K562 (cell line): ENCODE measurements around the gene TEX14. TPM values are rescaled to one million over a fixed set of nuclear protein-coding genes. Genes with fewer than 3 reads are reported as not detected.

ENCODE experiments used
- ATAC-seq: fragments of 200-7000 bp; cut with Tn5 transposase; 3 replicates; pipeline ENCODE4 v1.9.1; 2020; ENCODE audit warnings: moderate library complexity
- BruUV-seq: library from RNA; stranded (reverse); fragments of 400-500 nt; replicated peaks from 2 replicates; lab custom pipeline; 2021; lab: Mats Ljungman, UMichigan
- CTCF ChIA-PET: fragments of 300-600 bp; formaldehyde crosslinking; extraction: SDS; loops from one replicate; lab custom pipeline; 2021; ENCODE audit warnings: low intra/inter-chr PET ratio; lab: Yijun Ruan, JAX
- POLR2A ChIA-PET: fragments of 300-600, 350-650 bp; sonication (Branson Sonifier 250); formaldehyde crosslinking; extraction: SDS; loops from one replicate; lab custom pipeline; 2021; ENCODE audit warnings: antibody characterized with exemption, inconsistent platforms; lab: Yijun Ruan, JAX
- DNase-seq, 4 experiments: peaks; one replicate each; pipeline versions ENCODE4 v3.0.0 to v3.0.0-alpha.2; 2011 to 2018; ENCODE audit warnings: low spot score in 3 of 4, mixed read lengths in 3 of 4; ENCODE audit errors: extremely low read depth in 1 of 4
- FAIRE-seq: peaks from 2 replicates; lab custom pipeline; 2011; peaks lifted over from hg19 to GRCh38; lab: Jason Lieb, UNC
- H2AFZ ChIP-seq: 2 replicates; pipeline ENCODE4 v1.6.0; 2011; ENCODE audit warnings: low read depth, low read length, control low read depth, inconsistent platforms
- H3K27ac ChIP-seq: fragments of 200-600 bp; 3 replicates; pipeline ENCODE4 v1.8.0; 2011; ENCODE audit warnings: low read depth, mild to moderate bottlenecking, control low read depth, inconsistent platforms, low read length, moderate library complexity, mixed read lengths; ENCODE audit errors: extremely low read depth
- H3K27me3 ChIP-seq, 2 experiments: fragments of 300-600 bp in 1 of 2; 2 replicates in 1 of 2; 3 replicates in 1 of 2; pipeline versions ENCODE4 v1.6.0 to v1.8.0; 2011; ENCODE audit warnings: inconsistent platforms in 2 of 2, low read length in 2 of 2, mild to moderate bottlenecking in 1 of 2, mixed read lengths in 1 of 2, moderate library complexity in 1 of 2; ENCODE audit not compliant: control insufficient read depth in 2 of 2, insufficient read depth in 2 of 2
- H3K36me3 ChIP-seq: fragments of 300-600 bp; 3 replicates; pipeline ENCODE4 v1.8.0; 2011; ENCODE audit warnings: mild to moderate bottlenecking, low read length, inconsistent platforms; ENCODE audit not compliant: control insufficient read depth, insufficient read depth
- H3K4me1 ChIP-seq, 2 experiments: fragments of 200-600 bp in 1 of 2; replicated peaks in 1 of 2; 2 replicates in 1 of 2; 3 replicates in 1 of 2; pipeline versions ENCODE4 v1.5.1 to v1.8.0; 2011; ENCODE audit warnings: inconsistent platforms in 2 of 2, low read length in 2 of 2, mild to moderate bottlenecking in 1 of 2, mixed read lengths in 1 of 2, moderate library complexity in 1 of 2; ENCODE audit not compliant: control insufficient read depth in 2 of 2, insufficient read depth in 2 of 2
- H3K4me2 ChIP-seq: 2 replicates; pipeline ENCODE4 v1.6.1; 2011; ENCODE audit warnings: low read length, control low read depth, inconsistent platforms, mixed read lengths; ENCODE audit not compliant: insufficient read depth
- H3K4me3 ChIP-seq: fragments of 200-600 bp; sonication (generic), shearing (Covaris generic); 2 replicates; pipeline ENCODE4 v1.5.1; 2016; ENCODE audit warnings: control low read depth, inconsistent platforms
- H3K79me2 ChIP-seq: fragments of 200-600 bp; 3 replicates; pipeline ENCODE4 v1.8.0; 2011; ENCODE audit warnings: low read length, inconsistent platforms; ENCODE audit not compliant: control insufficient read depth, insufficient read depth
- H3K9ac ChIP-seq, 2 experiments: 2 replicates each; pipeline versions ENCODE4 v1.6.0 to v1.6.1; 2011; ENCODE audit warnings: low read depth in 2 of 2, low read length in 2 of 2, control low read depth in 1 of 2, inconsistent platforms in 1 of 2, mild to moderate bottlenecking in 1 of 2, mixed read lengths in 1 of 2; ENCODE audit not compliant: insufficient read depth in 1 of 2
- H3K9me1 ChIP-seq: one replicate; pipeline ENCODE4 v1.6.0; 2011; ENCODE audit warnings: inconsistent platforms, mild to moderate bottlenecking, low read length, moderate library complexity; ENCODE audit not compliant: control insufficient read depth, insufficient read depth
- H3K9me3 ChIP-seq: replicated peaks from 2 replicates; pipeline ENCODE4 v1.5.1; 2011; ENCODE audit warnings: low read depth, low read length, inconsistent platforms; ENCODE audit not compliant: control insufficient read depth, insufficient read depth
- H4K20me1 ChIP-seq: replicated peaks from 2 replicates; pipeline ENCODE4 v1.6.1; 2011; ENCODE audit warnings: low read length, inconsistent platforms, mixed read lengths; ENCODE audit not compliant: control insufficient read depth, insufficient read depth
- ZBTB11 ChIP-seq, 3 experiments: fragments of 200-800 bp in 1 of 3; fragments of 250-450 bp in 1 of 3; fragments of 450-650 bp in 1 of 3; sonication (Bioruptor Pico) in 1 of 3; sonication (Bioruptor generic) in 1 of 3; formaldehyde crosslinking in 1 of 3; IDR thresholded peaks; 2 replicates each; pipeline versions ENCODE4 v1.6.1 to v1.8.0; 2016 to 2022; ENCODE audit warnings: mild to moderate bottlenecking in 2 of 3, missing genetic modification characterization in 2 of 3, missing compliant biosample characterization in 1 of 3, moderate library complexity in 1 of 3
- ZNF318 ChIP-seq, 2 experiments: fragments of 450-650 bp; IDR thresholded peaks; 2 replicates each; pipeline ENCODE4 v1.6.1; 2016; ENCODE audit warnings: mild to moderate bottlenecking in 2 of 2, borderline replicate concordance in 1 of 2, low read depth in 1 of 2, moderate library complexity in 1 of 2
- WGBS: fragments of 100-300 bp; shearing (Covaris generic); methylation state at CpG from one replicate; pipeline ENCODE4 v1.1.6; 2016; ENCODE audit warnings: low coverage, mixed read lengths; ENCODE audit not compliant: insufficient coverage; ENCODE audit errors: missing lambda C conversion rate; 5-methylcytosine and 5-hydroxymethylcytosine counted together
- in situ Hi-C: fragments of 300-500 bp; cut with MboI; formaldehyde crosslinking; loops from 4 replicates; pipeline ENCODE4 v1.15.0; 2018; ENCODE audit warnings: inconsistent platforms, mixed read lengths
- intact Hi-C: fragments of 100-400 bp; cut with micrococcal nuclease; formaldehyde crosslinking; loops from 2 replicates; pipeline ENCODE4 v1.14.2; 2022
- polyA plus RNA-seq, 8 experiments: library from polyadenylated mRNA; depleted of rRNA in 4 of 8; stranded (reverse) in 5 of 8; unstranded in 3 of 8; fragments of >200 nt; fragmentation: Nextera tagmentation in 2 of 8; fragmentation: Illumina TruSeq in 1 of 8; extraction: Ambion mirVana in 2 of 8; extraction: Trizol in 1 of 8; gene quantifications; 2 replicates each; pipeline versions ENCODE4 v1.2.1 to v1.2.3, GENCODE V29; 2011 to 2014; ENCODE audit warnings: inconsistent platforms in 1 of 8, missing spikeins in 1 of 8
- total RNA-seq, 7 experiments: library from RNA; depleted of rRNA in 6 of 7; stranded (reverse); fragments of >200 nt in 6 of 7; fragmentation: Illumina TruSeq in 2 of 7; extraction: Trizol in 2 of 7; gene quantifications; 2 replicates each; pipeline versions ENCODE4 v1.2.1 to v1.2.3, GENCODE V29; 2011 to 2021; ENCODE audit warnings: low replicate concordance in 1 of 7

TEX14 gene
- total and polyA plus RNA-seq, 9 of the 15 experiments (the other 6 are each of a cell fraction or from before 2014, with no cell fraction given), result 0.05 to 0.12 (median 0.09) TPM; not detected in 1

- intact Hi-C loops (no loop called here), in situ Hi-C loops (no loop called here)
- FAIRE-seq (no peak), ATAC-seq (no peak), DNase-seq (no peak)
- H3K79me2 ChIP-seq, result no peaks in the 10 kb centered on the region
- H3K4me2 ChIP-seq, result no peak overlapping the region
- H3K9me3 ChIP-seq, result no peaks in the 10 kb centered on the region
- no peak overlapping the region for H3K4me3 ChIP-seq
- peaks cover 46% of the 10 kb centered on the region for H3K36me3 ChIP-seq
- ChIA-PET POLR2A (no interaction called here), CTCF (no interaction called here)
- no peaks in the 10 kb centered on the region for H3K9me1 ChIP-seq
- no peak overlapping the region for H2AFZ ChIP-seq
- H3K27ac ChIP-seq, result no peak overlapping the region
- TF ChIP-seq ZBTB11 (CRISPR knock-in tag; IDR thresholded peaks at IDR 0.05) (peak in 1 of 3 experiments; percentile 33; a peak in 2 of 6 replicates), ZNF318 (IDR thresholded peaks at IDR 0.05; ENCODE audit: borderline replicate concordance in 1 of 2, low read depth in 1 of 2) (no peak)
- H3K4me1 ChIP-seq, result no peaks in the 10 kb centered on the region
- whole genome bisulfite sequencing, result 90% methylated on average over 1 of the region's 1 CpG
- BruUV-seq, result no TSS peak
- no peaks in the 10 kb centered on the region for H3K27me3 ChIP-seq
- no peak overlapping the region for H3K9ac ChIP-seq
- no peaks in the 10 kb centered on the region for H4K20me1 ChIP-seq
Observed at GRCh38 chr17:58722274-58722673, 30.4 kb upstream of the TEX14 start.
